ENCODE data around the gene PGAM2.

PGAM2 gene

DNA sequence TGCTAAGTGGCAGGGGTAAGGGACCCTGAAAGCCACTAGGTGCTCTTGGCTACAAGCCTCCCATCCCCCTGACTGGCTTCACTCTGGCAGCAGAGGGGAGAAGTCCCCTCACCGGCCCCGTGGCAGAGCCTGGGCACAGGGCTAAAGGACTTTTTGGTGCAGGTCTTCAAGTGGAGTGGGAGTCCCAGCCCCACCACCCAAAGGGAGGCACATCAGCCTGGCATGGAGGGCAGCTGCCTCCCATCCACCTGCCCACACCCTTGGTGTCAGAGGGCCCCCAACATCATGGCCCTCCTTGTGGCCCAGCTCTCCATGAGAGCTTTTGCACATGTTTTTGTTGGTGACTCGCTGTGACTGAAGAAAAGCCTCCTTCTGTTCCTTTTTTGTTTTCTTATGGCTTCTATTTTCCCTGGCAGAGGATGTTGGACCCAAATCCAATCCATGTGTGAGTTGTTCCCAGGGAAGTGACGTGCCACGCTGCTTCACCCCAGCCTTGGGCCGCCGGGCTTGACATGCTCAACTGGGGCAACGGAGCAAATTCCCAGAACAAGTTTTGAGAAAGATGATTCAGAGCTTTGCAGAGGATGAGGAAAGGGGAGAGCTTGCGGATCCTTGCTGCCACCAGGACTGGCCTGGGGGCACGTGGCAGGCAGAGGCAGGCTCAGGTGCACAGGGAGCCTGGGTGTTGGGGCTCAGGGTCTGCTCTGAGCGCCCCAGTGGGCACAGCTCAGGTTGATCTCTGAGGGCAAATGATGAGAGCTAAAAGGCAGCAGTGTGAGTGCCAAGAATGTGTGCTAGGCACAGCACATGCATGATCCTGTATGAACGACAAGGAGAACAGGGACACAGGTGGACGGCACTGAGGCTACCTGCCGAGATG, 36.8 kb upstream of the PGAM2 start:
- Histone ChIP-seq H4K20me1 (ENCODE audit: insufficient read depth, low read length, poor library complexity, severe bottlenecking) (peaks cover 26% of the 10 kb centered on the region), H3K27me3 (ENCODE audit: insufficient read depth, low read length, poor library complexity, severe bottlenecking) (no peaks in the 10 kb centered on the region), H3F3A (ENCODE audit: low read depth) (peaks cover 7% of the 10 kb centered on the region; the same call in 1 of the 2 replicates), H3K4me2 (ENCODE audit: low read depth, low read length, poor library complexity, severe bottlenecking) (no peak overlapping the region), H3K36me3 (ENCODE audit: insufficient read depth, low read length) (no peaks in the 10 kb centered on the region), H3K4me1 (ENCODE audit: insufficient read depth, low read length, poor library complexity, severe bottlenecking) (peaks cover 67% of the 10 kb centered on the region), H2AFZ (ENCODE audit: low read length) (no peak overlapping the region), H3K79me2 (ENCODE audit: insufficient read depth, low read length) (peaks cover 31% of the 10 kb centered on the region), H3K9me3 (ENCODE audit: insufficient read depth, low read depth, low read length) (no peaks in the 10 kb centered on the region), H3K4me3 (ENCODE audit: low read length, poor library complexity, severe bottlenecking) (no peak overlapping the region), H3K9ac (ENCODE audit: low read depth, low read length, poor library complexity, severe bottlenecking) (peak overlapping the region; percentile 3), H3K9me2 (replicated peaks; ENCODE audit: low read depth, low read length) (no peaks in the 10 kb centered on the region)
- TF ChIP-seq, protein P1, sequence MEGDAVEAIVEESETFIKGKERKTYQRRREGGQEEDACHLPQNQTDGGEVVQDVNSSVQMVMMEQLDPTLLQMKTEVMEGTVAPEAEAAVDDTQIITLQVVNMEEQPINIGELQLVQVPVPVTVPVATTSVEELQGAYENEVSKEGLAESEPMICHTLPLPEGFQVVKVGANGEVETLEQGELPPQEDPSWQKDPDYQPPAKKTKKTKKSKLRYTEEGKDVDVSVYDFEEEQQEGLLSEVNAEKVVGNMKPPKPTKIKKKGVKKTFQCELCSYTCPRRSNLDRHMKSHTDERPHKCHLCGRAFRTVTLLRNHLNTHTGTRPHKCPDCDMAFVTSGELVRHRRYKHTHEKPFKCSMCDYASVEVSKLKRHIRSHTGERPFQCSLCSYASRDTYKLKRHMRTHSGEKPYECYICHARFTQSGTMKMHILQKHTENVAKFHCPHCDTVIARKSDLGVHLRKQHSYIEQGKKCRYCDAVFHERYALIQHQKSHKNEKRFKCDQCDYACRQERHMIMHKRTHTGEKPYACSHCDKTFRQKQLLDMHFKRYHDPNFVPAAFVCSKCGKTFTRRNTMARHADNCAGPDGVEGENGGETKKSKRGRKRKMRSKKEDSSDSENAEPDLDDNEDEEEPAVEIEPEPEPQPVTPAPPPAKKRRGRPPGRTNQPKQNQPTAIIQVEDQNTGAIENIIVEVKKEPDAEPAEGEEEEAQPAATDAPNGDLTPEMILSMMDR (conservative IDR thresholded peaks at IDR 0.05; ENCODE audit: low read length), result no peak
- no peak for TF ChIP-seq EZH2phosphoT487 (IDR thresholded peaks at IDR 0.05; ENCODE audit: borderline replicate concordance)

- H2AFZ ChIP-seq (ENCODE audit: low read length), result no peak overlapping the region
- peaks cover 19% of the 10 kb centered on the region for H4K20me1 ChIP-seq (ENCODE audit: insufficient read depth, low read length, poor library complexity, severe bottlenecking)
- H3K27me3 ChIP-seq (ENCODE audit: insufficient read depth, low read length, poor library complexity, severe bottlenecking), result no peaks in the 10 kb centered on the region
- H3F3A ChIP-seq (ENCODE audit: low read depth), result peaks cover 7% of the 10 kb centered on the region; the same call in 1 of the 2 replicates
- H3K9ac ChIP-seq (ENCODE audit: low read depth, low read length, poor library complexity, severe bottlenecking), result peak overlapping the region; percentile 3
- H3K4me3 ChIP-seq (ENCODE audit: low read length, poor library complexity, severe bottlenecking), result no peak overlapping the region
- H3K4me1 ChIP-seq (ENCODE audit: insufficient read depth, low read length, poor library complexity, severe bottlenecking), result peaks cover 75% of the 10 kb centered on the region
- no peak for TF ChIP-seq EZH2phosphoT487 (IDR thresholded peaks at IDR 0.05; ENCODE audit: borderline replicate concordance)
- TF ChIP-seq, protein P1 (conservative IDR thresholded peaks at IDR 0.05; ENCODE audit: low read length), result no peak
- no peak overlapping the region for H3K4me2 ChIP-seq (ENCODE audit: low read depth, low read length, poor library complexity, severe bottlenecking)
- no peaks in the 10 kb centered on the region for H3K9me2 ChIP-seq (replicated peaks; ENCODE audit: low read depth, low read length)
- no peaks in the 10 kb centered on the region for H3K9me3 ChIP-seq (ENCODE audit: insufficient read depth, low read depth, low read length)
- peaks cover 23% of the 10 kb centered on the region for H3K79me2 ChIP-seq (ENCODE audit: insufficient read depth, low read length)
- no peaks in the 10 kb centered on the region for H3K36me3 ChIP-seq (ENCODE audit: insufficient read depth, low read length)
Measured at GRCh38 chr7:44101303-44101965, 36.1 kb upstream of the PGAM2 start.

GRCh38 chr7:44100458-44101302, 35.3 kb upstream of the PGAM2 start:
- Histone ChIP-seq H2AFZ (ENCODE audit: low read length) (no peak overlapping the region), H3K4me2 (ENCODE audit: low read depth, low read length, poor library complexity, severe bottlenecking) (no peak overlapping the region), H3K79me2 (ENCODE audit: insufficient read depth, low read length) (peaks cover 15% of the 10 kb centered on the region), H3K4me1 (ENCODE audit: insufficient read depth, low read length, poor library complexity, severe bottlenecking) (peaks cover 75% of the 10 kb centered on the region), H3K27me3 (ENCODE audit: insufficient read depth, low read length, poor library complexity, severe bottlenecking) (no peaks in the 10 kb centered on the region), H3K4me3 (ENCODE audit: low read length, poor library complexity, severe bottlenecking) (no peak overlapping the region), H3K9me2 (replicated peaks; ENCODE audit: low read depth, low read length) (no peaks in the 10 kb centered on the region), H3K9me3 (ENCODE audit: insufficient read depth, low read depth, low read length) (no peaks in the 10 kb centered on the region), H3K9ac (ENCODE audit: low read depth, low read length, poor library complexity, severe bottlenecking) (peak overlapping the region; percentile 3), H3K36me3 (ENCODE audit: insufficient read depth, low read length) (no peaks in the 10 kb centered on the region), H4K20me1 (ENCODE audit: insufficient read depth, low read length, poor library complexity, severe bottlenecking) (peaks cover 11% of the 10 kb centered on the region), H3F3A (ENCODE audit: low read depth) (peaks cover 7% of the 10 kb centered on the region; the same call in 1 of the 2 replicates)
- TF ChIP-seq, protein P1 (conservative IDR thresholded peaks at IDR 0.05; ENCODE audit: low read length), result no peak
- no peak for TF ChIP-seq EZH2phosphoT487 (IDR thresholded peaks at IDR 0.05; ENCODE audit: borderline replicate concordance)
